IPS DF 4.7 (cell line): ENCODE data around the gene TNNT2.
A peak's percentile ranks its signal among the peaks of the same experiment; 100 is the strongest.

Source experiments
- DNase-seq: peaks from one replicate; pipeline ENCODE4 v3.0.0-alpha.2; 2013; ENCODE audit warnings: low spot score; ENCODE audit errors: extremely low read depth

Gene TNNT2

DNA sequence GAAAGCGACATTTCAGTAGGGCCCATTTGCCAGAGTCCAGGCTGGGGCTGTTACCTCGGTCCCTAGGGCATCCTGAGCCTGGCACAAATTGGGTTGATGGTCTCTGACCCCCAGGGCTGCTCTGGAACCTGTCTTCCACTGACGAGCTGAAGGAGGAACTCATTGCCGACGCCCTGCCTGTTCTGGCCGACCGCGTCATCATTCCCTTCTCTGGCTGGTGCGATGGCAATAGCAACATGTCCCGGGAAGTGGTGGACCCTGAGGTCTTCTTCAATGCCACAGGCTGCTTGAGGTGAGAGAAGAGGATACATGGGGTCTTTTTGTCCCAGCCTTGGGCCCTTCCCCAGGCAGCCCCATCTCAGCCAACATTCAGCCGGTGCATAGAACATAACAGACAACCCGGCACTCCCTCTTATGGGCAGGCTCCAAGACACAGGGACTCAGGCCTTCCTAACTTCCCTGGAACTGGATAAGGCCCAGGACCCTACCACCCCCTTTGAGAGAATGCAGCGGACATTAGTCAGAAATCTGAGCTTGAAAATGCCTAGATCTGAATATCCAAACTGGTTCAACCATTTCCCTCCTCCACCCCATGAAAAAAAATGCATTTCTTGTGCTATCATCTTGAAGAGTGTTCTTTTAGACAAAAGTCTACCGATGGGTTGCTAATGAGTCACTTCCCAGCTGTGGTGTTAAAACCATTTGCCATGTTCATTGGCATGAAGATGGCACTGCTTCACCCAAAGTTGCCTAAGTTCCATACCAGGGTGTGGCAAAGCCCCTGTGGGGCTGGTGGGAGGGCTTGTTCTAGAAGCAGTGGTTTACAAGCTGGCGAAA lies 58.8 kb downstream of the TNNT2 start:
- DNase-seq: no peak

GRCh38 chr1:201317551-201317950 lies 59.9 kb downstream of the TNNT2 start:
- no peak for DNase-seq

DNA sequence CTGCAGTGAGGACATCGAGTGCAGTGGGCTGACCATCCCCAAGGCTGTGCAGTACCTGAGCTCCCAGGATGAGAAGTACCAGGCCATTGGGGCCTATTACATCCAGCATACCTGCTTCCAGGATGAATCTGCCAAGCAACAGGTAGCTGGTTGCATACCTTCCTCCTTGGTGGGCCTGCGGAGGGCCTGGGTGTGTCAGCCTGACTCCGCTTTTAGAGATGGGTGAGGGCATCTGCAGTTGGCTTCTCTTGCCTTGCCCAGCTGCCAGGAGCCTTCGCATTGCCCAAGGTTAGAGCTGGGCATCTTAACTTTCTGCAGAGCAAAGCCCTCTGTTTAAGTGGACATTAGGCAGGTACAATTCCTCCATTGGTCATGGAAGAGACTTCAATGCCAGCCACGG lies 60.9 kb downstream of the TNNT2 start:
- DNase-seq: no peak

DNA sequence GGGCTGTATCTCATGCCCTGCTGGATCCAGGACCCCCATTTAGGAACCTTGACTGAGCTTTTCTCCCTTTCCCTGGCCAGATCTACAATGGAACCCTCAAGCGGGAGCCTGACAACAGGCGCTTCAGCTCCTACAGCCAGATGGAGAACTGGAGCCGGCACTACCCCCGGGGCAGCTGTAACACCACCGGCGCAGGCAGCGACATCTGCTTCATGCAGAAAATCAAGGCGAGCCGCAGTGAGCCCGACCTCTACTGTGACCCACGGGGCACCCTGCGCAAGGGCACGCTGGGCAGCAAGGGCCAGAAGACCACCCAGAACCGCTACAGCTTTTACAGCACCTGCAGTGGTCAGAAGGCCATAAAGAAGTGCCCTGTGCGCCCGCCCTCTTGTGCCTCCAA lies 64.4 kb downstream of the TNNT2 start:
- DNase-seq: no peak

- no peak for DNase-seq
Observed at GRCh38 chr1:201312298-201312697, 65.2 kb downstream of the TNNT2 start.

GRCh38 chr1:201311356-201312011 lies 66.0 kb downstream of the TNNT2 start:
- no peak for DNase-seq

DNA sequence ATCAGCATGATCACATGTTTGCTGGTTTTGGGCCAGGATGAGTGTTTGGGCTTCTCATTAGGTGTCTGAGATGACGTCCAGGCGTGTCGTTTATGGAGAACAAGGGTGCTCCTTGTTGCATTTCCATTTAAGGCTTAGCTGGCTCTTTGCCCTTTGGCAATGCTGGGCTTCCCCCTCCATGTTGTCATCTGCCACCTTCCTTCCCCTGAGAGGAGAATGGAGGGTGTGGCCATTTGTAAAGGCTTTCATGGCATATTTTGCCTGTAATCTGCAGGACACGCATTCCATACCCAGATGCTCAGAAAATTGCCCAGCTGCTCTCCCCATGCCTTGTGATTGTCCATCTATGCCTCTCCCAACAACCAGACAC lies 66.5 kb downstream of the TNNT2 start:
- no peak for DNase-seq

GRCh38 chr1:201310251-201310985 lies 67.1 kb downstream of the TNNT2 start:
- DNase-seq: no peak

DNA sequence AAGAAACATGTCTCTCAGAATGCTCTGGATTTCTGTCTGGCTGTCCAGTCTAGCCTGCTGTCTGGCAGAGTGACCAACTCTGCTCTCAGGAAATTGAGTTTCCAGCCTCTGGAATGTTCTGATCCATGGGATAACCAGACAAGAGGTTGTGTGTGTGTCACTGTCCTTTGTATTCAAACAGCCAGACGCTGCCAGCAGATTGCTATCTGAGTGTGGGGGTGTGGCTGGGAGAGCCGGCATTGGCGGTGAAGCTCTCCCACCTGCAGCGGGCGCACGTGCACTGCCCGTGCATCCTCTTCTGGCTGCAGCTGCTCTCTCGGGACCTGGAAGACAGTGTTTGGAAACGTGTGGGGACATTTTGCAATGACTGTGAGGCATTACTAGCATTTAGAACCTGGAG lies 68.1 kb downstream of the TNNT2 start:
- peak; percentile 38 for DNase-seq
